K562 (cell line): ENCODE data around the gene BOD1L1. TPM values are rescaled to one million over a fixed set of nuclear protein-coding genes. Genes with fewer than 3 reads are reported as not detected.

Experiments
- ARID3A ChIP-seq: IDR thresholded peaks from 2 replicates; pipeline ENCODE4 v1.6.1; 2012; ENCODE audit warnings: low read depth, low read length, improper control_type of control experiment, borderline replicate concordance
- BDP1 ChIP-seq: IDR thresholded peaks from 3 replicates; pipeline ENCODE4 v1.6.1; 2011; ENCODE audit not compliant: insufficient read length, insufficient read depth
- E2F4 ChIP-seq: sonication (generic); formaldehyde crosslinking; IDR thresholded peaks from 2 replicates; pipeline ENCODE4 v1.8.0; 2022; ENCODE audit warnings: mild to moderate bottlenecking, low read depth, missing genetic modification reagents
- HDAC2 ChIP-seq: fragments of 450-650 bp; IDR thresholded peaks from 2 replicates; pipeline ENCODE4 v1.6.1; 2016; ENCODE audit warnings: mild to moderate bottlenecking
- KLF6 ChIP-seq: fragments of 250-450 bp; sonication (Bioruptor Pico); IDR thresholded peaks from 2 replicates; pipeline ENCODE4 v1.4.0; 2020; ENCODE audit warnings: mild to moderate bottlenecking, moderate library complexity, borderline replicate concordance
- PHF21A ChIP-seq: fragments of 450-650 bp; IDR thresholded peaks from 2 replicates; pipeline ENCODE4 v1.6.1; 2017; ENCODE audit warnings: low read depth, borderline replicate concordance
- TFE3 ChIP-seq: fragments of 450-650 bp; formaldehyde crosslinking; IDR thresholded peaks from 2 replicates; pipeline ENCODE4 v1.4.0; 2020; ENCODE audit warnings: mild to moderate bottlenecking, mixed read lengths
- TGIF2 ChIP-seq: sonication (generic); formaldehyde crosslinking; IDR thresholded peaks from 2 replicates; pipeline ENCODE4 v1.8.1; 2022; ENCODE audit warnings: mild to moderate bottlenecking, missing genetic modification reagents, moderate library complexity
- ZNF518B ChIP-seq: fragments of 250-450 bp; sonication (Bioruptor Pico); IDR thresholded peaks from 2 replicates; pipeline ENCODE4 v1.5.0; 2021; ENCODE audit warnings: mild to moderate bottlenecking, moderate library complexity
- polyA plus RNA-seq, 8 experiments: library from polyadenylated mRNA; depleted of rRNA in 4 of 8; stranded (reverse) in 5 of 8; unstranded in 3 of 8; fragments of >200 nt; fragmentation: Nextera tagmentation in 2 of 8; fragmentation: Illumina TruSeq in 1 of 8; extraction: Ambion mirVana in 2 of 8; extraction: Trizol in 1 of 8; gene quantifications; 2 replicates each; pipeline versions ENCODE4 v1.2.1 to v1.2.3, GENCODE V29; 2011 to 2014; ENCODE audit warnings: inconsistent platforms in 1 of 8, missing spikeins in 1 of 8
- total RNA-seq, 7 experiments: library from RNA; depleted of rRNA in 6 of 7; stranded (reverse); fragments of >200 nt in 6 of 7; fragmentation: Illumina TruSeq in 2 of 7; extraction: Trizol in 2 of 7; gene quantifications; 2 replicates each; pipeline versions ENCODE4 v1.2.1 to v1.2.3, GENCODE V29; 2011 to 2021; ENCODE audit warnings: low replicate concordance in 1 of 7

The BOD1L1 gene
- total and polyA plus RNA-seq, 9 of the 15 experiments (the other 6 are each of a cell fraction or from before 2014, with no cell fraction given) = 4.8 to 23.2 (median 17.7) TPM

- no peak for TF ChIP-seq TFE3 (CRISPR knock-in tag)
- TF ChIP-seq ARID3A = no peak
- TF ChIP-seq TGIF2 (CRISPR knock-in tag) = no peak
- TF ChIP-seq PHF21A = no peak
- TF ChIP-seq HDAC2 = no peak
- no peak for TF ChIP-seq KLF6 (CRISPR knock-in tag)
- no peak for TF ChIP-seq BDP1
- no peak for TF ChIP-seq E2F4 (CRISPR knock-in tag)
- TF ChIP-seq ZNF518B (CRISPR knock-in tag) = no peak
Observed at GRCh38 chr4:13536607-13537006, 90.9 kb downstream of the BOD1L1 start (continued).
